C4-2B (cell line): ENCODE measurements around the gene PSMB2.

Source experiments
- CTCF ChIP-seq: fragments of 450-650 bp; conservative IDR thresholded peaks from 2 replicates; pipeline ENCODE4 v1.5.1; 2017; ENCODE audit warnings: mild to moderate bottlenecking
- ZFX ChIP-seq: fragments of 450-650 bp; IDR thresholded peaks from 2 replicates; pipeline ENCODE4 v1.6.1; 2017

- TF ChIP-seq CTCF (no peak), ZFX (no peak)
Measured at GRCh38 chr1:35659589-35659988, 18.3 kb upstream of the PSMB2 start.
